HG02642 (cell line): ENCODE data around the gene RTN1.
A peak's percentile ranks its signal among the peaks of the same experiment; 100 is the strongest.
"Not testable (repeated sequence)": the region's sequence is repeated elsewhere in the genome, so short reads cannot be mapped to it uniquely, and the experiment has no call there.

Experiments used
- ATAC-seq: cut with Tn5 transposase; IDR thresholded peaks from one replicate; pipeline ENCODE4 v1.9.1; 2021; ENCODE audit warnings: mild to moderate bottlenecking; ENCODE audit not compliant: unreplicated experiment, poor library complexity

The RTN1 gene

DNA sequence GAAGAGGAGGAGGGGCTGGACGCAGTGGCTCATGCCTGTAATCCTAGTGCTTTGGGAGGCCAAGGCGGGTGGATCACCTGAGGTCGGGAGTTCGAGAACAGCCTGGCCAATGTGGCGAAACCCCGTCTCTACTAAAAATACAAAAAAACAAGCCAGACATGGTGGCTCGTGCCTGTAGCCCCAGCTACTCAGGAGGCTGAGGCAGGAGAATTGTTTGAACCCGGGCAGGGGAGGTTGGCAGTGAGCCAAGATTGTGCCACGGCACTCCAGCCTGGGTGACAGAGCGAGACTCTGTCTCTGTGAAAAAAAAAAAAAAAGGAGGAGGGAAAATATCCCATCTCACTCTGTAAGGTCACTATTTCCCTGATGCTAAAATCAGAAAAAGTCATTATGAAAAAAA is 216.4 kb downstream of the RTN1 start:
- not testable (repeated sequence) for ATAC-seq

DNA sequence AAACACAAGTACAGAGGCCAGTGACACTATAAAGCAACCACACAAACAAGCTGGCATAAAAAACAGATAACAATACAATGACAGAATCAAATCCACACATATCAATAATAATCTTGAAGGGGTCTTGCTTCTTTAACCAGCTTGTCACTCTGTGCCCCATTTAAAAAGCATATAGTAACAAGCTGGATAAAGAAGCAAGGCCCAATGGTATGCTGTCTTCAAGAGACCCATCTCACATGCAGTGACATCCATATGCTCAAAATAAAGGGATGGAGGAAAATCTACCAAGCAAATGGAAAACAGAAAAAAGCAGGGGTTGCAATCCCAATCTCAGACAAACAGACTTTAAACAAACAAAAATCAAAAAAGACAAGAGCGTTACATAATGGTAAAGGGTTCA is 223.7 kb downstream of the RTN1 start:
- not testable (repeated sequence) for ATAC-seq

GRCh38 chr14:59638885-59639284 is 231.7 kb downstream of the RTN1 start:
- peak; percentile 74 for ATAC-seq

- ATAC-seq = no peak
Measured at GRCh38 chr14:59634617-59635016, 236.0 kb downstream of the RTN1 start.

GRCh38 chr14:59633486-59633885 is 237.1 kb downstream of the RTN1 start:
- ATAC-seq = no peak

DNA sequence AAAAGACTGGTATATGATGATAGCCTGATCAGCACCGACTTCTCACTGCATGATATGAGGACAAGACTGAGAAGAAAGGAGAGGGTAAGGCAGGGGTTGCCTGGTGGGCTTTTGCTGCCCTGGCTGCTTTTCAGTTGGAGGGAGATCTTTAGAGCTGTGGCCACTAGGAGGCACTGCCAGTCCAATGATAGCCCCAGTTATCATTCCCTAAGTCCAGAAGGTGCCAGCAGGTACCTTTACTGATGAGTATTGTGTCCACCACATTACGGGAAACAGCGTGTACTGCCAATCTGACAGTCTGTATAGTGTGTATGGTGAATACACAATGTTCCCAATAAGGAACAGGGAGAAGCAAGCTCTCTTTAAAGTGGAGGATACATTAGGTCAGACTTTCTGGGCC is 238.2 kb downstream of the RTN1 start:
- no peak for ATAC-seq

- ATAC-seq = no peak
Measured at GRCh38 chr14:59631237-59631636, 239.3 kb downstream of the RTN1 start.

DNA sequence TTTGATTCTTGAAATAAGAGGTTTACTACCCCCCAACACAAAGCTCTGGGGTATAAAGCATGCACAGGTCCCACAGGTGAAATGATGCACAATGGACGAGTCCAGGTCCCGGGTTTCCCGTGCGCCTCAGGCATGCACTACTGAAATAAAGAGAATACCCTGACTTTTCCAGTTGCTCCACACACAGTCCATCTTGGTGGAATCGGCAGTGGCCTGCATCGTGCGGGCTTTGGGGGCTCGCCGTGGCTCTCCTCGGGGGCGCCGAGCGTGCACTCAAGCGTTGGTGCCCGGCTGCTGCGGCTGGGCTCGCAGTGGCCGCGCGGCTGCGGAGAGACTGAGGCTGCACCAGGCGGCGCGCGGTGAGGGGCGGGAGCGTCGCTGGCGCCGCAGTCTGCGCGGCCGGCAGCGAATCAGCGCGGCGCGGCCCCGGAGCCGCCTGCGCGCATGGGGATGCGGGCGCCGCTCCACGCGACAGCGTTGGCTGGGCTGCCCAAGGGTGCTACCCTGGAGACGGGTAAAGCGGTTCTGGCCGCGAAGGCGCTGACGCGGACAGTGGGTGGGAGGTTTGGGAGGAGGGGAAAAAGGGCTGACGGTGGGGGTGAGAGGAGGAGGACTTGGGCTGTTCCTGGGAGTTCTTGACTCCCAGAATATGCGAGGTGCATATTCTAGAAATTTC is 240.2 kb downstream of the RTN1 start:
- ATAC-seq = no peak

GRCh38 chr14:59629444-59630287 is 240.9 kb downstream of the RTN1 start:
- no peak for ATAC-seq

DNA sequence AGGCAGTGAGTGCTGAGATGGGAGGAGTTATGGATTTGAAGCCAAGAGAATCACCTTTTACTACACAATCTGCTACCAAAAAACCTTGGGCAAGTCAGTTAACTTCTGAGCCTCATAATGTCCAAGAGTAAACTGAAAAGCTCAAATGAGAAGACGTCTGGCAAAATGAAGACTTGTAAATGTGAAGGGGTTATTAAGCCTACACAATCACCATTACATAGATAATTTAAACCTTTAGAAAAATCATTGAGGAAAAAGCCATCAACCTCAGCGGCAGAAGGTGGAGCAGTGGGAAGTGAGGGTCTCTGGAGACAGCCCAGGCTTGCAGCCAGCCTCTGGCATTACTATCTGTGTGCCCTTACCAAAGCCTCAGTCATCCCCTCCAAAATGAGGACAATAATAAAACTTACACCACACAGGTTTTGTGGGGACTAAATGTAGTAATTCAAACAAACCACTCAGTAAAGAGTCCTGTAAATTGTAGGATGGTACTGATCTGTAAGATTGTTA is 243.5 kb downstream of the RTN1 start:
- ATAC-seq = no peak

GRCh38 chr14:59622631-59623030 is 247.9 kb downstream of the RTN1 start:
- no peak for ATAC-seq

- no peak for ATAC-seq
Measured at GRCh38 chr14:59619061-59619460, 251.5 kb downstream of the RTN1 start.

- no peak for ATAC-seq
Measured at GRCh38 chr14:59601056-59601455, 269.5 kb downstream of the RTN1 start.

DNA sequence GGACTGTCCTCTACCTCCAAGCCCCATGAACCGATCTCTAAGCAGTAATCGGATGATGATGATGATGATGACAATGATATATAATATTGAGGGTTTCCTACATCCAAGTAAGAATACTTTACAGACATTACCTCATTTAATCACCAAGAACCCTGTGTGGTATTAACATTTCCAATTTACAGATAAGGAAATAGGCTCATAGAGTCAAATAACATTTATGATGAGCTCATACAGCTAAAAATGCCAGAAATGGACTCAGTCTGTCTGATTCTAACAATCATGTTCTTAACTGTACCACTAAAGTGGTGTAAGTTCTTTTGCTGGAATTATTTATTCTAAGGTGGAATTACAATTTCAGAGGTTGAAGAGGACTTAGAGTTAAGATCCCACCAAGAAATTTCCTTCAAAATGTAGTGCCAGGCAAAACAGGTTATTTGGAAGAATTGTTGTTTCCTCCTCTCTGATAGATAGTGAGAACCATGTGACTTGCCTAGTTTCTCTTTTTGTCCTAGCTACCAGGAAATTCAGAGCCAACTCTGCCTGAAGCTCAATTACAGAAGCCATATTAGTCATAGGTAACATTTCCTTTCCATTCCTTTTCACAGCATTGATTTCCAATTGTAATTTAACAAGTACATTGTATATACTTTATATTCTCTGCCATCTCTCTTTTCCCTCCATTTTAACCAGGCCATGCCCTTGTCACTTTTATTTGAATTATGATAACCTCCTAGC is 270.2 kb downstream of the RTN1 start:
- no peak for ATAC-seq

DNA sequence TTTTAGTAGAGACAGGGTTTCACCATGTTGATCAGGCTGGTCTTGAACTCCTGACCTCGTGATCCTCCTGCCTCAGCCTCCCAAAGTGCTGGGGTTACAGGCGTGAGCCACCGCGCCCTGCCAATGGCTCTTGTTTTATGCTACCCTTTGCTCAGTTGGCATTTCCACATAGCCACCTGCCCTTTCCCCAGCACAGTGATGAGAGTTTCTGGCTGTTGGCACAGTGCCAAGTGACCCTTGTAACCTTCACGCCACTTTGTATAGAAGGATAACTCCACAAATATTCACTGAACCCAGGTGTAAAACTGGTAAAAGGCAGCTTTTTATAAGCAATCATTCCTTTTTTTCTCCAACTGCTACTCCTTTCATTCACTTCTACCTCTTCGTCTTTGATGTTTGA is 275.5 kb downstream of the RTN1 start:
- no peak for ATAC-seq

GRCh38 chr14:59591641-59592370 is 278.8 kb downstream of the RTN1 start:
- no peak for ATAC-seq

DNA sequence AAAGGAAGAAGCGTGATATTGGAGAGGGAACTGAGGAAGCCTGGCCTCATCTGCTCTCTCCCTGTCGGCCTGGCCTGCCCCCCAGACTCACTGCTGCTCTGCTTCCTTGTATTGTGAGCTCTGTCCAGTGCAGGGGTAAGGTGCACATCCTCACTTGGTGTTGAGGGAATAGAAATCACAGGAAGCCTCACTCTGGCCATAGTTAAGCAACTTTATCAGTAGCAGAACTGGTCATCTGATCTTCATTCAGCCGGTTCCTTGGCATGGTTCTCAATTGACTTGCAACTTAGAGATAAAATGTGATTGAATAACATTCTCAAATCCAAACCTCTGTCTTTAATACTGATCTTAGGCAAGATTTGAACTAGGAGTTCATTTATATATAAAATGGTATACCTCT is 282.5 kb downstream of the RTN1 start:
- ATAC-seq = no peak

DNA sequence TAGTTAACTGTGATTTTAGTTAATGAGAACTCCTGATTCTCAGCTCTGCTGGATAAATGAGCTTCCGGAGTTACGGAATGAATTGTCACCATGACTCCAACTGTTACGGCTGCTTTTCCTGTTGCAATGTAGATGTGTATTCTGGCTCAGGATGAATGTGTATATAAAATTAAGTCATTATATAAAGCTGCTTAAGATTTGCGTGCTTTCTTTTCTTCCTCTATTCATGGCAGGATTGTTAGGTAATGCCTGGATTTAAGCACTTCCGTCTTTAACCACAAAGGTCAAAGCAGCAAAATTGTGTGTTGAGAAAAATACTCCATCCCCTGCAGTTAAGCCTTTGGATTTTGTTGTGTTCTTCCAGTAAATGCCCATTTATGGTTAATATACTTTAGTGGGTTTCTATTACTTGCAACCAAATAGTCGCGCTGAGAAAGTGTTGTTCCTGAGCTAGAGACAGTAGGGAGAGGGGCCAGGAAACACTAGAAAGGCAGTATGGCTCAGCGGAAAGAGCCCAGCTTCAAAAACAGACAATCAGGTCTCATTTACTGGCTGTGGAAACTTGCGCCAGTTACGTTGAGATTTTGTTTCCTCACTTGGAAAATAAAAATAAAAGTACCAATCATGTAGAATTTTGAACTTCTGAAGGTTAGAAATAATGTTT is 284.6 kb downstream of the RTN1 start:
- ATAC-seq = no peak

- no peak for ATAC-seq
Measured at GRCh38 chr14:59583755-59584154, 286.8 kb downstream of the RTN1 start.
